OCI-LY3 (cell line): Measurements from ENCODE around the gene GRIK1.

Source experiments
- H2AFZ ChIP-seq: fragments of 200-600, 300-600 bp; shearing (Covaris generic); 2 replicates; pipeline ENCODE4 v1.6.0; 2014; ENCODE audit warnings: antibody characterized with exemption, low read depth, low read length
- H3K27ac ChIP-seq: fragments of 200-600, 300-600 bp; sonication (generic); 2 replicates; pipeline ENCODE4 v1.5.1; 2014; ENCODE audit warnings: mild to moderate bottlenecking, low read length, moderate library complexity, mixed read lengths
- H3K27me3 ChIP-seq: fragments of 200-600, 300-600 bp; sonication (generic); 2 replicates; pipeline ENCODE4 v1.6.1; 2014; ENCODE audit warnings: low read depth, low read length, mixed read lengths
- H3K36me3 ChIP-seq: fragments of 200-600, 300-600 bp; sonication (generic); replicated peaks from 2 replicates; pipeline ENCODE3; 2014; ENCODE audit warnings: low read depth, low read length, mixed read lengths
- H3K4me1 ChIP-seq: fragments of 300-600, 200-600 bp; sonication (generic); 2 replicates; pipeline ENCODE4 v1.6.1; 2014; ENCODE audit warnings: low read length, mixed read lengths
- H3K4me2 ChIP-seq: fragments of 200-600, 300-600 bp; sonication (generic); 2 replicates; pipeline ENCODE4 v1.6.1; 2014; ENCODE audit warnings: low read length, mixed read lengths
- H3K4me3 ChIP-seq: fragments of 300-600, 200-600 bp; sonication (generic); 2 replicates; pipeline ENCODE4 v1.5.1; 2014; ENCODE audit warnings: antibody characterized with exemption, mild to moderate bottlenecking, low read length, moderate library complexity
- H3K79me2 ChIP-seq: fragments of 300-600, 200-600 bp; shearing (Covaris generic); 2 replicates; pipeline ENCODE4 v1.6.1; 2014; ENCODE audit warnings: mild to moderate bottlenecking, low read length, mixed read lengths
- H3K9ac ChIP-seq: fragments of 300-600, 200-600 bp; shearing (Covaris generic); 2 replicates; pipeline ENCODE4 v1.6.0; 2014; ENCODE audit warnings: mild to moderate bottlenecking, low read length, moderate library complexity
- H3K9me3 ChIP-seq: fragments of 200-600, 300-600 bp; shearing (Covaris generic); 2 replicates; pipeline ENCODE4 v1.6.1; 2014; ENCODE audit warnings: low read length, mixed read lengths; ENCODE audit not compliant: insufficient read depth
- H4K20me1 ChIP-seq: fragments of 200-600, 300-600 bp; sonication (generic); 2 replicates; pipeline ENCODE4 v1.6.1; 2016; ENCODE audit warnings: low read length, mixed read lengths; ENCODE audit not compliant: insufficient read depth
- EZH2phosphoT487 ChIP-seq: fragments of 200-600 bp; shearing (Covaris generic); IDR thresholded peaks from 2 replicates; pipeline ENCODE4 v1.6.1; 2018; ENCODE audit warnings: antibody characterized with exemption, mixed run types, low read depth
- TF ChIP-seq, protein P1 (sequence below): fragments of 200-600, 300-600 bp; sonication (generic); IDR thresholded peaks from 2 replicates; pipeline ENCODE4 v1.5.1; 2014; ENCODE audit warnings: antibody characterized with exemption, low read length, low read depth

GRIK1 gene

DNA sequence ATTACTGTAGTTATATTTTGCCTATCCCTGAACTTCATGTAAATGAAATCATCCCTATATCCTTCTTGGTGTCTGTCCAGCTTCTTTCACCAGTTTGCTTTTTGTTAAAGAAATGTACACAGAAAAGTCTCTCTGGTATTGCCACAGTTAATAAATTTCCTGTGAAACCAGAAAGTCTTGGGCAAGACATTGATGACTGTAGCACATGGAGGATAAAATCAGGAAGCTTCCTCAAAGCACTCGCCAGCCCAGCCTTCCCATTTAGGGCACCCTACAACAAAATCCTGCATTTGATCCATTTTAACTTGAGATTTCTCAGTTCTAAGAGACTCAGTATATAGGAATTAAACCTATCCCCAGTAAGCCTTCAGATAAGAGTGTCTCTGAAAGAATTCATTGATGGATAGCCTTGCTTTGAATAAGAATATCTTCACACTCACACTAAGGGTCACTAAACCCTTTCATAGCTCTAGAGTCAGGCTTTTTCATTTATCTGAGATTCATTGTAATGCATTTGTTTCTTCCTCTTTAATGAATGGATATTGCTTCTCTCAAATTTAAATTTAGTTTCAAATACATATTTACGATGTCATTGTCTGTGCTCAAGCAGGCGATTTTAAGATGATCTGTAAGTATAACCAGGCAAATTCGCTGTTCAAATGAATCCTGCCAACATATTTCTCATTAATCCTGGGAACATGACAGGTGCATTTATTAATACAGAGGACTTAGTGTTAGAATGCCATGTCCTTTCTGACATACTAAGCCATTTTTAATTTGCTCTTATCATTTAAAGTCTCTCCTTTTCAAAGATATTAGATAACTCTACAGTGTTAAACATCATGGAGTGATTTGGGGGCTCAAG lies 153.1 kb downstream of the GRIK1 start:
- Histone ChIP-seq H3K4me3 (no peak overlapping the region), H3K27ac (no peak overlapping the region), H2AFZ (no peak overlapping the region), H4K20me1 (no peaks in the 10 kb centered on the region), H3K9me3 (no peaks in the 10 kb centered on the region), H3K27me3 (no peaks in the 10 kb centered on the region), H3K36me3 (no peaks in the 10 kb centered on the region), H3K79me2 (no peaks in the 10 kb centered on the region), H3K4me2 (no peak overlapping the region), H3K4me1 (no peaks in the 10 kb centered on the region), H3K9ac (no peak overlapping the region)
- TF ChIP-seq, protein P1, sequence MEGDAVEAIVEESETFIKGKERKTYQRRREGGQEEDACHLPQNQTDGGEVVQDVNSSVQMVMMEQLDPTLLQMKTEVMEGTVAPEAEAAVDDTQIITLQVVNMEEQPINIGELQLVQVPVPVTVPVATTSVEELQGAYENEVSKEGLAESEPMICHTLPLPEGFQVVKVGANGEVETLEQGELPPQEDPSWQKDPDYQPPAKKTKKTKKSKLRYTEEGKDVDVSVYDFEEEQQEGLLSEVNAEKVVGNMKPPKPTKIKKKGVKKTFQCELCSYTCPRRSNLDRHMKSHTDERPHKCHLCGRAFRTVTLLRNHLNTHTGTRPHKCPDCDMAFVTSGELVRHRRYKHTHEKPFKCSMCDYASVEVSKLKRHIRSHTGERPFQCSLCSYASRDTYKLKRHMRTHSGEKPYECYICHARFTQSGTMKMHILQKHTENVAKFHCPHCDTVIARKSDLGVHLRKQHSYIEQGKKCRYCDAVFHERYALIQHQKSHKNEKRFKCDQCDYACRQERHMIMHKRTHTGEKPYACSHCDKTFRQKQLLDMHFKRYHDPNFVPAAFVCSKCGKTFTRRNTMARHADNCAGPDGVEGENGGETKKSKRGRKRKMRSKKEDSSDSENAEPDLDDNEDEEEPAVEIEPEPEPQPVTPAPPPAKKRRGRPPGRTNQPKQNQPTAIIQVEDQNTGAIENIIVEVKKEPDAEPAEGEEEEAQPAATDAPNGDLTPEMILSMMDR: no peak
- TF ChIP-seq EZH2phosphoT487: no peak

DNA sequence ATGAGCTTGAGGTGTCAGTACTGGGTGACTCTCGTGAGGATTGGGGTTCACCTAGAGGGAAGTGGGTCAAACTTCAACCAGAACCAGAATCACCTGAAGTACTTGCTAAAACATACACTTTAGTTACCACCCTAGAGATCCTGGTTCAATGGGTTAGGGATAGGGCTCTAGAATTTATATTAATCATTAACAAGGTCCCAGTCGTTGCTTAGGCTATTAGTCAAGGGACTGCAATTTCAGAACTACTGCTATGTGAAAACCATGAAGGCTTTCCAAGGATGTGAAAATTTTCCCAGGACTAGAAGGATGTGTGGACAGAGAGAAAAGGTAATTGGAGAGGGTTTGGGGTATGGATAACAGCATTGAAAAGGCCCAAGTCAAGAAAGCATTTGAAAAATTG lies 162.6 kb downstream of the GRIK1 start:
- no peaks in the 10 kb centered on the region for H3K36me3 ChIP-seq
- H3K79me2 ChIP-seq: no peaks in the 10 kb centered on the region
- H3K4me2 ChIP-seq: no peak overlapping the region
- no peaks in the 10 kb centered on the region for H3K27me3 ChIP-seq
- no peaks in the 10 kb centered on the region for H3K4me1 ChIP-seq
- H3K9ac ChIP-seq: no peak overlapping the region
- TF ChIP-seq, protein P1: no peak
- no peak for TF ChIP-seq EZH2phosphoT487
- no peak overlapping the region for H3K27ac ChIP-seq
- no peak overlapping the region for H2AFZ ChIP-seq
- H4K20me1 ChIP-seq: no peaks in the 10 kb centered on the region
- no peaks in the 10 kb centered on the region for H3K9me3 ChIP-seq
- H3K4me3 ChIP-seq: no peak overlapping the region

DNA sequence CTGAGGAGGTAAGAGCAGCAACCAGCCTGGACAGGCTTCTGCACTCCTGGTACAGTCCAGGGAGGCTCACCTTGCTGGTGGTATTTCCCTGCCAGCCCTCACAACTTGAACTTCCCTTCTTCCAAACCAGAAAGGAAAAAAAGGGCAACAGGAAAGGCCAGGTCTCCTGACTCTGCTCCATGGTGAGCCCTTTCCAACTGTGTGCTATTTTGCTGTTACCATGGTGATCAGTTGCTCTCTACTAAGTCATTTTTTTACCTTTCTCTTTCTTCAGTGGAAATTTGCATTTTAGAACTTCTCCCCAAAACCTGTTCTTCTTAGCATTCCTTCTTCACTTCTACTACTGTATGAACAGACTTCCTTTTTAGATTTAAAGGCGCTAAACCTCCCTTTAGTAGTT lies 164.3 kb downstream of the GRIK1 start:
- H3K9ac ChIP-seq: no peak overlapping the region
- no peak overlapping the region for H3K4me3 ChIP-seq
- H3K4me2 ChIP-seq: no peak overlapping the region
- no peak overlapping the region for H2AFZ ChIP-seq
- H3K36me3 ChIP-seq: no peaks in the 10 kb centered on the region
- no peaks in the 10 kb centered on the region for H3K27me3 ChIP-seq
- H3K79me2 ChIP-seq: no peaks in the 10 kb centered on the region
- no peak for TF ChIP-seq EZH2phosphoT487
- TF ChIP-seq, protein P1: no peak
- no peaks in the 10 kb centered on the region for H3K4me1 ChIP-seq
- no peaks in the 10 kb centered on the region for H3K9me3 ChIP-seq
- H3K27ac ChIP-seq: no peak overlapping the region
- H4K20me1 ChIP-seq: no peaks in the 10 kb centered on the region

DNA sequence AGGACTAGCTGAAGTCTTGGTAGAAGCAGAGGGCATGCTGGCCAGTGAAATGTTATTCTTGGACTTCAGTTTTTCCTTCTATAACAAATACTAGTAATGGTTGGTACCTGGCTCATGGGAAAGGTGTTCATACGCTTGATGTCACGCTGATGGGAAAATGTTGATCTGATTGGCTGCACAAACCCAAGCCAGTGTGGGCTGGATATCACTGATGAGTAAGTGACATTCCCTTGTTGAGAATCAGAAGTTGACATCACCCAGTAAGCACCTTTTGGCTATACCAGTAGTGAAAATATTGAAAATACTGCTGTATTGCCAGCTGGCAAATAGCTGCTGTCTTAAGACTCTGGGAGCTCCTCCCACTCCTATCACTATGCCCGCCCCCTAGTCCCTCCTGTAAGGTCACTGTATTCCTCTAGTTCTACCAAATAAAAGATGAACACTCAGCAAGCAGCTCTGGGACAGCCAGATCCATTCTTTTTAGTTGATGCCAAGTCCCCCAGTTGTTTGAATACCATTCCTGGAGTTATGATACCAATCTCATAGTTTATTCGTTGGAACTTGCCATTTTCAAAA lies 168.2 kb downstream of the GRIK1 start:
- H3K79me2 ChIP-seq: no peaks in the 10 kb centered on the region
- no peak overlapping the region for H2AFZ ChIP-seq
- no peaks in the 10 kb centered on the region for H3K9me3 ChIP-seq
- H3K4me3 ChIP-seq: no peak overlapping the region
- TF ChIP-seq, protein P1: no peak
- no peak for TF ChIP-seq EZH2phosphoT487
- no peaks in the 10 kb centered on the region for H3K4me1 ChIP-seq
- no peak overlapping the region for H3K9ac ChIP-seq
- no peaks in the 10 kb centered on the region for H4K20me1 ChIP-seq
- no peaks in the 10 kb centered on the region for H3K27me3 ChIP-seq
- no peaks in the 10 kb centered on the region for H3K36me3 ChIP-seq
- no peak overlapping the region for H3K27ac ChIP-seq
- H3K4me2 ChIP-seq: no peak overlapping the region
